Subcutaneous adipose tissue (tissue), 4 donors: ENCODE results near the gene LANCL2. TPM values are rescaled to one million over a fixed set of nuclear protein-coding genes. Genes with fewer than 3 reads are reported as not detected.

Experiments
- CTCF ChIP-seq: fragments of 450-650 bp; IDR thresholded peaks from one replicate; pipeline ENCODE4 v1.5.1; 2016; ENCODE audit warnings: low read depth, mild to moderate bottlenecking, control low read depth, antibody characterized with exemption, moderate library complexity
- total RNA-seq, 4 donors: library from RNA; depleted of rRNA; stranded (reverse); fragments of >200 nt; gene quantifications; one replicate each; pipeline ENCODE4 v1.1.0, GENCODE V29; 2016

LANCL2 gene
- total RNA-seq, 4 donors from 2014 or later: 6.1 to 11.1 (median 9.6) TPM

- no peak for TF ChIP-seq CTCF
Observed at GRCh38 chr7:55467047-55467593, 102.0 kb downstream of the LANCL2 start.

- no peak for TF ChIP-seq CTCF
Observed at GRCh38 chr7:55468495-55468894, 103.4 kb downstream of the LANCL2 start.

GRCh38 chr7:55469271-55469681, 104.1 kb downstream of the LANCL2 start:
- no peak for TF ChIP-seq CTCF

- TF ChIP-seq CTCF: no peak
Observed at GRCh38 chr7:55469721-55470120, 104.6 kb downstream of the LANCL2 start.

- no peak for TF ChIP-seq CTCF
Observed at GRCh38 chr7:55470261-55470660, 105.1 kb downstream of the LANCL2 start.

- no peak for TF ChIP-seq CTCF
Observed at GRCh38 chr7:55472928-55473725, 108.0 kb downstream of the LANCL2 start.

- TF ChIP-seq CTCF: no peak
Observed at GRCh38 chr7:55473932-55474331, 108.8 kb downstream of the LANCL2 start.
